Measurements from ENCODE around the gene RAP1GDS1.

The RAP1GDS1 gene

DNA sequence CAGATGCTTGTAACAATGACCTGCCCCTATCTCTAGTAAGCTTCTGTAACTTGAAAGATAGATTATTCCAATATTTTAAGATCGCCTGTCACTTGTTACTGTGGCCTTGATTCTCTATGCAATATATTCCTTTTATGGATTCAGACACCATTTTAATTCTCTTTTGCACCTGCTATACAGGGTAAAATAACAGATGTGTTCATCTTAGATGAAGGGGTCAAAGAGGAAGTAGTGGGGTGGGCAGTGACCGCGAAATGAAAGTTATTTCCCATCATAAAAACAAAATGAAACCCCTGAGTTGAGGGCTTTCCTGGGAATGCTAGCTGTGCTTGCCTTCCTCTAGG, 221.3 kb downstream of the RAP1GDS1 start:
- DNase-seq (ENCODE audit: low read depth in 2 of 2): no peak

DNA sequence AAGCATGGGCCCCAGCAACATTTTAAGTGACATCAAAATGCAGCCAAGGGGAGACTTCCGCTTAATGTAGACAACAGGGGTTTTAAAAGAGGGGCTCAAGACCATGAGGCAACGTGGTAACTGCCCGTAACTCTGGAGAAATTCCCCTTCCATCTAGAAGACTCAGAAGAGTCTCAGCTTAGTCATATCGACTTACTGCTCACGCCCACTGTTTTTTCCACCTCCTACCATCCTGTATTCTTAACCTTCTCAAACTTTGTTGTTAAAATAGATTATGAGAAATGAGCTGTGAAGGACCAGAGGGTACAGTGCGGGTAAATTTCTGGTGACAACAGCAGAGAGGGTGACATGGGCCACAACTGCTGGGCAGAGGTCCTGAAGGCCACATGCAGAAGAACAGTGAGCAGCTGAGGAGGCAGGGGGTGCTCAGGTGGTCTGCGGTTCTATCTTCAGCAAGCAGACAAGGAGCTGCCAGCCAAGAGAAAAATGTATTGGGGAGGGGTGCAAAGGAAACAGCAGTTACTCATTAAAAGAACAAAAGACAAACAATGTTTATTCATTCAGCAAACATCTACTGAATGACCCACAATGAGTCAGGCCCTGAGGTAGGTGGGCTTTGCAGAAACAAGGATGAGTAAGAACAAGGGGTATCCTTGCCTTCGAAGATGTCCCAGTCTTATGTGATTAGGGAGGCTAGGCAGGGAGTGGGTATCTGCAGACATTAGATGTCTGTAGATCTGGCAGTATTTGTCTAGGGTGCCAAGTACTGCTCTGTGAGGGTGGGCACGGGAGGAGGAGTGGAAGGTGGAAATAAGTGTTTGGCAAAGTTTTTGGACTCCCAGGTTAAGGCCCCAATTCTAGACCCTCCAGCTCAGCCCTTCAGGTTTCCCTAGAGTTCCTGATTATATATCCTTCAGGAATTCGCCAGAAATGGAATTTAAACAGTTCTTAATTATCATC, 221.9 kb downstream of the RAP1GDS1 start:
- peak in 1 of 2 donors; percentile 13 for DNase-seq (ENCODE audit: low read depth in 2 of 2)

DNA sequence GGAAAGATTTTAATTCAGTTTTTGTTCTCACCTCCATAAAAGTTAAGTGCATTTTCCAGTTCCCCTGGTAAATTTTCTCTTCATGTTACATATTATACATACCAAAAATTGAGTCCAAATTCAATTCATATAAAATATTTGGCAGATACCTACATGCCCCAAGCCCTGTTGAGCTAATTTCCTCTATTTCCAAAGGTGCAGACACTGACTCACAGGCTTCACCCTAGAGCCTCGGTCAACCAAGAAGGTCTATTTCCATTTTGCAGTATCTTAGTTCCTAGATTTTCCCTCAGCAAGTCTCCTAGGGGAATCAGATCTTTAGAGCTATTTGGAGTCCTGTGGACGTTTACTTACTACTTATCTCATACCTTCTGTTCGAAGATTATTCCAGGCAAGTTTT, 222.8 kb downstream of the RAP1GDS1 start:
- DNase-seq (ENCODE audit: low read depth in 2 of 2): no peak

GRCh38 chr4:98485816-98486345, 224.7 kb downstream of the RAP1GDS1 start:
- no peak for DNase-seq (ENCODE audit: low read depth in 2 of 2)

DNA sequence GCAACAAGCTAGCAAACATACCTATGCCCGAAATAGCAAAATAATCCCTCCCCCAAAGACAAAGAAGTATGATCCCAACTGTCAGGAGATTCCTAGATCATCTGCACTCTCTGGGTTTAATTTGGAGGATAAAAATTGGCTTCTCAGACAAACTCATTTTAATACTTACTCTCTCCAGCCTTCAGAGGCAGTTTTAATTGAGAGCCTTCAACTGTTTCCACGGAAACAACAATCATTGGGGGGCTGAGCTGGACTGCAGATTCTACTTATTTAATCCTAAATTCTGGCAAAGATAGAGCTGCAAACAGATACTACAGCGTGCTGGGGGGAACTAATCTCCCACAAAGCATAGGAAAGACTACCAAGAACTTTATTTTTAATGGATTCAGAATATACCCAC, 229.1 kb downstream of the RAP1GDS1 start:
- no peak for DNase-seq (ENCODE audit: low read depth in 2 of 2)

DNA sequence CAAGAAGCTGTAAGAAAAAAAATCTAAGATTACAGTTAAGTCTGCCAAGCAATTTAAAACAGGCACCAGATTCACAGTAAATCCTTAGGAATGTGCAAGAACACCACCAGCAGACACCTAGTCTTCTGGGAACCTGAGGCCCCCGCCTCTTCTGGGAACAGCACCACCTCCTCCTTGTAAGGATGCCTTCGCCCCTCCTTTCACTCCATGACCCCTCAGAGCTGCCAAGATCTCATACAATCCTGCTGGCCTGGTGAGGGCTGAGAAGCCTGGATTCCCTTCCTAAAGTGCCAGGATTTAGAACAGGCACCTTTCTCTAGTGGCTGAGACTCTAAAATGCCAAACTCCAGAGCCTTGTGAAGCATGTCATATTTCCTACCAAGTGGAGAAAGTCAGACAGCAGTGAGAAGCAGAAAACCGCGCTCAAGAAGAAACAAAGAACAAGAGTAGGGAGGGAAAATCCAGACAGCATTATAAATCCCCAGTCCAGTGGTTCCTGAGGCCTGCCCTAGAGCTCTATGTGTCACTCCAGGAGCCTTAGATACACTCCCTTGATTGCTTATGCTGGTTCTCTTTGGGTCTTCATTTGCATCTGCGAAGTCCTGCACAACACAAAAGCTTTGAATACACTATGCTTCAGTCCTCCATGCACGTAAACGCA, 230.8 kb downstream of the RAP1GDS1 start:
- no peak for DNase-seq (ENCODE audit: low read depth in 2 of 2)

DNA sequence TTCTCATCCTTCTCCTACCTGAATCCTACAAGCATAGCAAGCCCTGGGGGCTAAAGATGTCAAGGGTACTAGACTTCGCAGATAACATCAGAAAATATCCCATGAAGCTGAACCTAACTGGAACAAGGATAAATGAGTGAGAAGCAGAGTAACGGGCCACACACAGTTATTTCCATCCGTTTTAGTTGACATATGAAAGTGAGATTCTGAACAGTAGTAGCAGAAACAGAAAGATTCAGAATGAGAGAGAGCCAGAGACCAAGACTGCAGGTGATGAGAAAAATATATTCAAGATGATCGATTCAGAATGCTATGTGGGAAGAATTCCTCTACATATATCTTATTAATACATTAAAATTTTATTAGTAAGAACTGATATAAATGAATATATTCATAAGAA, 232.1 kb downstream of the RAP1GDS1 start:
- no peak for DNase-seq (ENCODE audit: low read depth in 2 of 2)
